Kidney tubule cell (primary cell): ENCODE data around the gene COX5A.

Experiments
- DNase-seq: peaks from one replicate; pipeline ENCODE4 v3.0.0-alpha.2; 2018; ENCODE audit warnings: low spot score

The COX5A gene

GRCh38 chr15:74870436-74871215, 67.2 kb downstream of the COX5A start:
- DNase-seq = peak; percentile 20
